Adrenal gland (tissue), 5 donors: Measurements from ENCODE around the gene PCGF2.

Experiments
- CTCF ChIP-seq, 6 experiments: fragments of 450-650 bp in 4 of 6; fragments of 200-600 bp in 2 of 6; sonication (generic) in 1 of 6; IDR thresholded peaks; 1 replicate in 5 of 6; 2 replicates in 1 of 6; pipeline versions ENCODE4 v1.5.1 to v1.8.0; 2016 to 2021; ENCODE audit warnings: antibody characterized with exemption in 6 of 6, mild to moderate bottlenecking in 2 of 6, moderate library complexity in 1 of 6
- POLR2A ChIP-seq, 2 donors: fragments of 450-650 bp; IDR thresholded peaks; one replicate each; pipeline ENCODE4 v1.6.1; 2017; ENCODE audit warnings: antibody characterized with exemption in 2 of 2, mild to moderate bottlenecking in 2 of 2, moderate library complexity in 1 of 2
- donor health status: DM: no; HTN: no; CAD: no.

- TF ChIP-seq CTCF (IDR thresholded peaks at IDR 0.05) (no peak), POLR2A (IDR thresholded peaks at IDR 0.05) (no peak)
Measured at GRCh38 chr17:38709104-38709820, 38.9 kb downstream of the PCGF2 start.
